Astrocyte (in vitro differentiated cells and primary cell): ENCODE measurements around the gene MICAL3. TPM values are rescaled to one million over a fixed set of nuclear protein-coding genes. Genes with fewer than 3 reads are reported as not detected.
A peak's percentile ranks its signal among the peaks of the same experiment; 100 is the strongest.

Experiments
- DNase-seq: peaks from one replicate; pipeline ENCODE4 v3.0.0-alpha.2; 2010; ENCODE audit warnings: low read depth
- FAIRE-seq: peaks from 2 replicates; lab custom pipeline; 2011; peaks lifted over from hg19 to GRCh38; lab: Jason Lieb, UNC
- H2AFZ ChIP-seq: 2 replicates; pipeline ENCODE4 v1.6.0; 2012; ENCODE audit warnings: low read depth, low read length, inconsistent platforms
- H3K27ac ChIP-seq: 2 replicates; pipeline ENCODE4 v1.5.1; 2011; ENCODE audit warnings: low read depth, low read length, inconsistent platforms
- H3K27me3 ChIP-seq: 2 replicates; pipeline ENCODE4 v1.6.0; 2011; ENCODE audit warnings: low read length, inconsistent platforms; ENCODE audit not compliant: insufficient read depth
- H3K36me3 ChIP-seq: 2 replicates; pipeline ENCODE4 v1.5.1; 2011; ENCODE audit warnings: low read length, inconsistent platforms; ENCODE audit not compliant: insufficient read depth
- H3K4me1 ChIP-seq: 2 replicates; pipeline ENCODE4 v1.5.1; 2011; ENCODE audit warnings: low read length, inconsistent platforms; ENCODE audit not compliant: insufficient read depth
- H3K4me2 ChIP-seq: 2 replicates; pipeline ENCODE4 v1.6.0; 2012; ENCODE audit warnings: low read length, inconsistent platforms
- H3K4me3 ChIP-seq: 2 replicates; pipeline ENCODE4 v1.5.1; 2011; ENCODE audit warnings: low read depth, mild to moderate bottlenecking, low read length, inconsistent platforms; ENCODE audit not compliant: insufficient read depth
- H3K79me2 ChIP-seq: 2 replicates; pipeline ENCODE4 v1.6.0; 2012; ENCODE audit warnings: mild to moderate bottlenecking, low read length, inconsistent platforms; ENCODE audit not compliant: insufficient read depth
- H3K9ac ChIP-seq: 2 replicates; pipeline ENCODE4 v1.6.0; 2012; ENCODE audit warnings: mild to moderate bottlenecking, low read length, inconsistent platforms
- H3K9me3 ChIP-seq: 2 replicates; pipeline ENCODE4 v1.5.1; 2012; ENCODE audit warnings: low read depth, mild to moderate bottlenecking, low read length, inconsistent platforms; ENCODE audit not compliant: insufficient read depth
- H4K20me1 ChIP-seq: 2 replicates; pipeline ENCODE4 v1.6.0; 2012; ENCODE audit warnings: low read length, inconsistent platforms; ENCODE audit not compliant: insufficient read depth
- H3K27ac Mint-ChIP-seq: one replicate; pipeline ENCODE4 v1.8.0; 2021; ENCODE audit warnings: mild to moderate bottlenecking, mixed read lengths; ENCODE audit not compliant: unreplicated experiment
- H3K27me3 Mint-ChIP-seq: one replicate; pipeline ENCODE4 v1.8.0; 2021; ENCODE audit warnings: low read depth, mixed read lengths; ENCODE audit not compliant: unreplicated experiment
- H3K36me3 Mint-ChIP-seq: one replicate; pipeline ENCODE4 v1.8.0; 2021; ENCODE audit warnings: low read depth, mixed read lengths; ENCODE audit not compliant: unreplicated experiment
- H3K4me1 Mint-ChIP-seq: one replicate; pipeline ENCODE4 v1.8.0; 2021; ENCODE audit warnings: low read depth, mixed read lengths; ENCODE audit not compliant: unreplicated experiment
- H3K4me3 Mint-ChIP-seq: one replicate; pipeline ENCODE4 v1.8.0; 2021; ENCODE audit warnings: mild to moderate bottlenecking, moderate library complexity, mixed read lengths; ENCODE audit not compliant: unreplicated experiment
- H3K9me3 Mint-ChIP-seq: one replicate; pipeline ENCODE4 v1.8.0; 2021; ENCODE audit warnings: mild to moderate bottlenecking, mixed read lengths; ENCODE audit not compliant: unreplicated experiment
- CTCF ChIP-seq: IDR thresholded peaks from 2 replicates; pipeline ENCODE4 v1.5.1; 2011; ENCODE audit warnings: low read depth, mild to moderate bottlenecking, inconsistent platforms, low read length, moderate library complexity; ENCODE audit not compliant: insufficient read depth
- EZH2 ChIP-seq: IDR thresholded peaks from 2 replicates; pipeline ENCODE4 v1.6.1; 2012; ENCODE audit warnings: mild to moderate bottlenecking, low read length, inconsistent platforms; ENCODE audit not compliant: insufficient read depth
- total RNA-seq: library from RNA; stranded (reverse); gene quantifications from 2 replicates; pipeline ENCODE4 v1.2.1, GENCODE V29; 2021

The MICAL3 gene
- total RNA-seq, 1 donor from 2014 or later, result 113 TPM

- peaks cover 50% of the 10 kb centered on the region for H3K79me2 ChIP-seq
- peak overlapping the region; percentile 93 for H3K4me2 ChIP-seq
- H3K4me3 ChIP-seq, result peak overlapping the region; percentile 83
- FAIRE-seq (peak; percentile 73), DNase-seq (peak; percentile 97)
- H3K9me3 Mint-ChIP-seq, result peaks cover 3% of the 10 kb centered on the region
- no peaks in the 10 kb centered on the region for H3K27me3 ChIP-seq
- TF ChIP-seq EZH2, result no peak
- TF ChIP-seq CTCF, result no peak
- H2AFZ ChIP-seq, result peak overlapping the region; percentile 97
- no peaks in the 10 kb centered on the region for H3K36me3 ChIP-seq
- peak overlapping the region; percentile 90 for H3K4me3 Mint-ChIP-seq
- H3K36me3 Mint-ChIP-seq, result peaks cover 5% of the 10 kb centered on the region
- H3K27ac Mint-ChIP-seq, result peak overlapping the region; percentile 99
- H3K27ac ChIP-seq, result peak overlapping the region; percentile 98
- H3K4me1 ChIP-seq, result peaks cover 12% of the 10 kb centered on the region
- H3K9ac ChIP-seq, result peak overlapping the region; percentile 91
- H4K20me1 ChIP-seq, result peaks cover 38% of the 10 kb centered on the region
- H3K27me3 Mint-ChIP-seq, result no peaks in the 10 kb centered on the region
- H3K4me1 Mint-ChIP-seq, result peaks cover 28% of the 10 kb centered on the region
- H3K9me3 ChIP-seq, result no peaks in the 10 kb centered on the region
Measured at GRCh38 chr22:18001040-18001893, 23.1 kb downstream of the MICAL3 start.

- H3K9me3 Mint-ChIP-seq, result no peaks in the 10 kb centered on the region
- Histone ChIP-seq H3K9ac (peak overlapping the region; percentile 91), H3K27me3 (no peaks in the 10 kb centered on the region), H3K4me3 (peak overlapping the region; percentile 83), H2AFZ (no peak overlapping the region), H3K4me1 (peaks cover 12% of the 10 kb centered on the region), H3K9me3 (no peaks in the 10 kb centered on the region), H3K79me2 (peaks cover 56% of the 10 kb centered on the region), H4K20me1 (peaks cover 42% of the 10 kb centered on the region), H3K4me2 (peak overlapping the region; percentile 93), H3K27ac (peak overlapping the region; percentile 49), H3K36me3 (no peaks in the 10 kb centered on the region)
- peaks cover 28% of the 10 kb centered on the region for H3K4me1 Mint-ChIP-seq
- DNase-seq (no peak), FAIRE-seq (no peak)
- peak overlapping the region; percentile 18 for H3K27ac Mint-ChIP-seq
- no peaks in the 10 kb centered on the region for H3K27me3 Mint-ChIP-seq
- H3K4me3 Mint-ChIP-seq, result peak overlapping the region; percentile 86
- TF ChIP-seq CTCF (no peak), EZH2 (no peak)
- H3K36me3 Mint-ChIP-seq, result peaks cover 5% of the 10 kb centered on the region
Measured at GRCh38 chr22:18000441-18001039, 23.8 kb downstream of the MICAL3 start.
